Measurements from ENCODE around the gene SCN11A.

The SCN11A gene

DNA sequence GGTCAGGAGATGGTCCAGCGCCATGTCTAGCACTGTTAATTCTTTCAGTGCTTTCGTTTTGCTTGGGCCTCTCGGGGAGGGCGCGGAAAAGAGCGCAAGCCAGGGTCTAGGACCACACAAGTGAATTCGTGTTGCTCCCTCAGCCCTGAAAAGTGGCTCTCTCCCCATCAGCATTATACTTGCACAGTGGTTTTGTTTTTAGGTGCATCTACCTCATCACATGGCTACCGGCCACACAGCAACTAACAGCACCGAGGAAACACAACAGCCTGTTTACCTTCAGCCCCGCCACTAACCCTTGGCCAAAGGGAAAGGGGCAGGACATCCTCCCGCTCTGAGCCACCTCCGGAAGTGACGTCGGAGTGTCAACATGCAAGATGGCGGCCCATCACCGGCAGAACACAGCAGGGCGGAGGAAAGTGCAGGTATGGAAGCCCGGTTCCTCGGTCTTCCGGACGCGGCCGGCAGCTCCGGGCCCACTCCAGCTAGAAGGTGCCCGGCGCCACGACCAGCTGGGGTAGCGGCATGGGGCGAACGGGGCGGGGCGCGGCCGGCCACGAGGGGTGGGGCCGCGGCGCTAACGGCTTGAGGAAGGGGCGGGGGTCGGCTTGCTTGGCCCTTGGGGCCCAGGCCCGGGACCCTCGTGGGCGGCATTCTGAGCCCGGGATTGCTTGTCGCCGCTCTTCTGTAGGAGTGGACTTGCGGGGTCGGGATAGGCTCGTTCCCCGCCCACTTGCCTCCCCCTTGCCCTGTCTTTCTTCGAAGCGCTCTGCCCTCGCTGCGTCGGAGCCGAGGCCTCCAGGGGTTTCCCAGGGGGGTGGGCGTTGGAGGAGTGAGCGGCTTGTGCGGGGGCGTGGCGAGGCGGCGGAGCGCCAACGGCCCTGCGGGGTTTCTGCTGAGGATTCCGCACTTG is at the start of gene SCN11A, which contains the start of gene WDR48:
SCN11A (minus strand) TSS at position 296 of the 913 bp plus-strand sequence. CDS start 101,582 bp downstream, outside the sequence.
WDR48 (plus strand) TSS at position 368 of the 913 bp plus-strand sequence; CDS start at position 378, 10 bp downstream.
- DNase-seq = peak; percentile 87

GRCh38 chr3:39101022-39101689 is 49.4 kb upstream of the SCN11A start:
- DNase-seq = no peak

DNA sequence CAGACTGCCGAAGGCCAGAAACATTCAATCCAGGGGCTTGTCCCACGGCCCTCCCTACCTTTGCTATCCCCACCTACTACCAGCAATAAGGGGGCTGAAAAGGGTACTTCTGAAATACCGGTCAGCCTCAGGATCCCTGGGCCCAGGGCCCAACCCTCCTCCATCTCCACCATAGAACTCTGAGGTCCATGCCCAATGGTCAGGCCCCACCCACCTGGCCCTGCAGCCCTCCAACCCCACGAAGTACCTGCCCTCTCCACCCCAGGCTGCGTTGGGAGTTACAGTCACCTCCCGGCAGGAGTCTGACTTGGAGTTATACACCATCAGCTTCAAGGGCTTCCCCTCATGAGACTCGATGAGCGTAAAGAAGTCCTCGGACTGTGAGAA is 48.7 kb upstream of the SCN11A start:
- DNase-seq = no peak

- no peak for DNase-seq
Measured at GRCh38 chr3:39099738-39100499, 48.2 kb upstream of the SCN11A start.

GRCh38 chr3:39099242-39099641 is 47.5 kb upstream of the SCN11A start:
- no peak for DNase-seq

DNA sequence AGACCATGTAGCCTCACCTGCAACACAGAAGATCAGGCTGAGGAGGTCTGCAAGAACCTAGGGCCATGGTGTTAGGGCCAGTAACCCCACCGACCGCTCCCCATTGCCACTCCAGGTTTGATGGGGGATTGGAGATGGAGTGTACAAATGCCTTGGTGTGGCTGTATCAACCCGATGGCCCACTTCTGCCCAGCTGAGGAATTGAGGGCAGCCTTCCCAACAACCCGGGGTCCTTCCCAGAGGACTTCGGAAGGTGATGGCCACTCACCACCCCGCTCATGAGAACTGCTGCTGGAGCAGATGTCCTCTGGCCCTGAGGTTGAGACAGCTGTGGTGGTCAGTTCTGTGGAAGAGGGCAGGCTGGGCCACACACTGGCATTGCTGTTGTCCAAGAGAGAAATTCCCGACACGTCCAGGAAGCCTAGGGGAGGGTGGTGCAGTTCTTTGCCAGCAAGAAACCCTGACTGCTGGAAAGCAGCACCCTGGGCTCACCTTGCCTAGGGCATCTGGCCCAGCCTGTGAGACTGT is 46.8 kb upstream of the SCN11A start:
- no peak for DNase-seq

GRCh38 chr3:39097716-39098472 is 46.1 kb upstream of the SCN11A start:
- DNase-seq = no peak

GRCh38 chr3:39096775-39097174 is 45.0 kb upstream of the SCN11A start:
- DNase-seq = no peak

DNA sequence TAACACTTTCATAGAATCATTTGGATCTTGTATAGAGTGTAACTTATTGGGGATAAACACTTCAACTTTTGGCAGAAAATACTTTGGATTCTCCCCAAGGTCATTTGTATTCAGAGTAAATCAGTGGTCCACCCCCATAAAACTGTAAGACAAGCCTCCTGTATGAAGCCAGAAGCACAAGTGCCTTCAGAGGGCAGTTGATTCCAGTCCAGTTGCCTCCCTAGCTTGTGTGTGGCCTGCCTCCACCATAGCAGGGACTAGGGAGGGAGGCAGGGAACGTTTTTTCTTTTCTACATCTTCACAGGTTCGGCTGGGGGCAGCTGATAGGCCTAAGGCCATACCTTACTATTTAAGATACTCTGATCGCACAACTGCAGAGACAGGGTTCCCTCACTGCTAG is 44.0 kb upstream of the SCN11A start:
- DNase-seq = no peak

GRCh38 chr3:39094851-39095677 is 43.3 kb upstream of the SCN11A start:
- no peak for DNase-seq

- DNase-seq = no peak
Measured at GRCh38 chr3:39090922-39091321, 39.2 kb upstream of the SCN11A start.

DNA sequence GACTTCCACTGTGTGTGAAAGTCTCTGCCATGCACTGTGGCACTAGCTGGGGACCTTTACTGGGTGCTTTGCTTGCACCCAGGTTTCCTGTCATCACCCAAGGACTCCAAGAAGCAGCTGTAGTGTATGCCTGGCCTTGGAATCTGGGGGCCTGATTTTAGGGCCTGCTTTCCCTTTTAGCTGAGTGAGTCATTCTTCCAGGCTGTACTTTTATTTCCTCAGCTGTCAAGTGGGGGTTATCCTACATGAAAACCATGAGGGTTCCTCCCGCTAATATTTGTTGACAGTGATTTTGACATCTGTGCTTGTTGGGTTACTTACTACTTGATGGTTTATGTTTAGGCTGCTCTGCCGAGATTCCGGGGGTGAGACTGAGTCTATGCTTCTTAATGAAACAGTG is 37.1 kb upstream of the SCN11A start:
- no peak for DNase-seq

- no peak for DNase-seq
Measured at GRCh38 chr3:39088456-39088855, 36.7 kb upstream of the SCN11A start.

- DNase-seq = no peak
Measured at GRCh38 chr3:39086144-39086543, 34.4 kb upstream of the SCN11A start.

DNA sequence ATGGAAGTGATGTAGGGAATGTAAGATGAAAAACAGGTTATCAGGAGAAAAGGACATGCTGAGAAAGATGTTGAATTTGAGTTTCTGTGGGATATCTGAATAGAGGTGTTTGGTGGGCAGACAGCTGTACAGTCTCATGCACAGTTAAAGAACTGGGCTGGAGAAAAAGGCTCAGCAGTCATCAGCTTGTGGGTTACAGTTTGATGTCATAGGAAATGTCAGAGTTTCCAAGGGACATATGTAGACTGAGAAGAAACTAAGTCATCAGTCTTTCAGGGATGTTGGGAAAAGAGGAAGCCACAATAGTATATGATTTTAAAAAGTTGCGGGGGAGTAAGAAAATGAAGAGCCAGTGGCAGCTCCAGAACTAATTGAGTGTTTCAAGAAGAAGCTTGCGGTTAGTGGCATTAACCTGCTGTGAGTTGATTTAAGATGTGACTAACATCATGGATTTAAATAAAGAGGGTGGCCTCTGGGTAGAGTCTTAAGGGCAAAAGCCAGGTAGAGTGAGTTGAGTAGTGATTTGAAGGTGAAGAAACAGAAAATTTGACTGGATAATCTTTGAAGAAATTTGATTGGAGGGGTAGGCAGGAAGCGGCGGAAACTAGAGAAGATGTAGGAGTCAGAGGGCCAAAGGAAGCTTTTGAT is 31.0 kb upstream of the SCN11A start:
- DNase-seq = no peak

- no peak for DNase-seq
Measured at GRCh38 chr3:39080026-39080425, 28.3 kb upstream of the SCN11A start.

DNA sequence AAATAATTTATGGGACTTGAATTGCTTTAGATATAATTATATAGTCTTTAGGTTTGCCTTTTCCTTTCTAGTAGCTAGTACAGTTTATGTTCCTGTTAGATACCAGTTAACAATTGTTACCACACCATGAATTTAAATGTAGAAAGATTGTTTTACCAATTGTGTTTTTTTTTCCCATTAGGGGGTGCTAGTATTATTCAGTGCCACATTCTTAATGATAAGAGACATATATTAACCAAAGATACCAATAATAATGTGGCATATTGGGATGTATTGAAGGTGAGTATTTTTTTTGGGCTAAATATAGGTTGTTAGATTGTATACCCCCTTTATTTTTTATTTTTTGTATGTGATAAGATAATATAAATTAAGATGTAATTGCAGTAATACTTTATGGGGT is 27.8 kb upstream of the SCN11A start:
- no peak for DNase-seq

- DNase-seq = no peak
Measured at GRCh38 chr3:39075910-39076309, 24.2 kb upstream of the SCN11A start.

GRCh38 chr3:39068556-39068955 is 16.8 kb upstream of the SCN11A start:
- DNase-seq = no peak

DNA sequence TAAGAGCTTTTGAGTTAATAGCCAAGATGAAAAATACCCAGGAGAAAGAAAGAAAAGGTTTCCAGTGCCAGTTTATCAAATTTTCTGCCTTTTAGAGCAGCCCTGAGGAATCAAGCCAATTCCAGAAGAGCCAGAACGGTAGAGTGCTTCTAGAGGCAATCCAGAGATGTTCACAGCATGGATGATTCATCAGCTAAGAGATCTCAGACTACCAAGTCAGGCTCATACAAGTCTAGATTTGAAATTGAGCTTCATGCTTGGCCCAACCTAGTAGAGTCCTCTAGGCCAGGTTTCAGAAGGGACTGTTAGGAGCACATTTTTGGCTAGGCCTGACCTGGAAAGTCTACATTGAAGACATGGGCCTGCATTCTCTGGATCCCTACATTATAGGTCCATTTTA is 15.5 kb upstream of the SCN11A start:
- DNase-seq = no peak

GRCh38 chr3:39065197-39065596 is 13.5 kb upstream of the SCN11A start:
- no peak for DNase-seq
